Stimulated activated naive CD8-positive, alpha-beta T cell treated with anti-CD3 and anti-CD28 coated beads, Interleukin-15, amount 100 ng/mL, for 72 hours (primary cell): ENCODE measurements around the gene RNF112.

ENCODE experiments used
- ATAC-seq: fragments of 150-1000 bp; cut with Tn5 transposase; 2 replicates; pipeline ENCODE4 v1.10.0; 2021; ENCODE audit warnings: mild to moderate bottlenecking, moderate library complexity
- DNase-seq, 2 donors: peaks; one replicate each; pipeline ENCODE4 v3.0.0; 2021 to 2022
- H3K27ac Mint-ChIP-seq, 2 donors: one replicate each; pipeline ENCODE4 v1.8.0; 2022; ENCODE audit warnings: mild to moderate bottlenecking in 2 of 2, mixed read lengths in 2 of 2, moderate library complexity in 2 of 2
- H3K27me3 Mint-ChIP-seq: one replicate; pipeline ENCODE4 v1.8.0; 2022; ENCODE audit warnings: mixed read lengths
- H3K4me1 Mint-ChIP-seq: one replicate; pipeline ENCODE4 v1.8.0; 2022; ENCODE audit warnings: mild to moderate bottlenecking, mixed read lengths
- H3K4me3 Mint-ChIP-seq, 2 donors: one replicate each; pipeline ENCODE4 v1.8.0; 2022; ENCODE audit warnings: mild to moderate bottlenecking in 2 of 2, mixed read lengths in 2 of 2, moderate library complexity in 1 of 2
- H3K9me3 Mint-ChIP-seq, 2 donors: one replicate each; pipeline ENCODE4 v1.8.0; 2022; ENCODE audit warnings: mixed read lengths in 2 of 2

The RNF112 gene

DNA sequence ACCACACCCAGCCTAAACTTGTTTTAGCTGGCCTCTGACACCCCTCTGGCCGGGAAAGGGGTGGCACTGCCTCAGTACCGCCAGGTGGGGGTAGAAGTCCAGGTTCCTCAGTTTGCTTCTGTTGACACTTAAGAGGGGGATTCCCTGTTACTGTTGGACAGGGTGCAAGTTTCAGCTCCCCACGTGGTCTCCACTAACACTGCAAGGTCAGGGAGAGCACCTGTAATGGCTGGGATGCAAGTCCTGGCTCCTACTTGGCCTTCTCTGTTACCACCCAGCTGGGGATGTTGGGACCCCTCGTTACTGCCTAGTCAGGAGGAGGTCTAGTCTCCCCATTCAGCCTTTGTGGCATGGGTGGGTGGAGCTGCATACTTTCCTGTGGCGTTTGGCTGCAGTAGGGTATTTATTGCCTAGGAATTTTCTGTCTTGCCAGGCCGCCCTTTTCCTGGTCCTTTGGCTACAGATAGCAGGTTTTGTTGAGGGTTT lies 13.4 kb upstream of the RNF112 start:
- H3K27me3 Mint-ChIP-seq = peaks cover 8% of the 10 kb centered on the region
- ATAC-seq (no peak), DNase-seq (no peak)
- H3K27ac Mint-ChIP-seq = no peak overlapping the region
- H3K9me3 Mint-ChIP-seq = no peaks in the 10 kb centered on the region
- H3K4me1 Mint-ChIP-seq = no peaks in the 10 kb centered on the region
- no peak overlapping the region for H3K4me3 Mint-ChIP-seq

DNA sequence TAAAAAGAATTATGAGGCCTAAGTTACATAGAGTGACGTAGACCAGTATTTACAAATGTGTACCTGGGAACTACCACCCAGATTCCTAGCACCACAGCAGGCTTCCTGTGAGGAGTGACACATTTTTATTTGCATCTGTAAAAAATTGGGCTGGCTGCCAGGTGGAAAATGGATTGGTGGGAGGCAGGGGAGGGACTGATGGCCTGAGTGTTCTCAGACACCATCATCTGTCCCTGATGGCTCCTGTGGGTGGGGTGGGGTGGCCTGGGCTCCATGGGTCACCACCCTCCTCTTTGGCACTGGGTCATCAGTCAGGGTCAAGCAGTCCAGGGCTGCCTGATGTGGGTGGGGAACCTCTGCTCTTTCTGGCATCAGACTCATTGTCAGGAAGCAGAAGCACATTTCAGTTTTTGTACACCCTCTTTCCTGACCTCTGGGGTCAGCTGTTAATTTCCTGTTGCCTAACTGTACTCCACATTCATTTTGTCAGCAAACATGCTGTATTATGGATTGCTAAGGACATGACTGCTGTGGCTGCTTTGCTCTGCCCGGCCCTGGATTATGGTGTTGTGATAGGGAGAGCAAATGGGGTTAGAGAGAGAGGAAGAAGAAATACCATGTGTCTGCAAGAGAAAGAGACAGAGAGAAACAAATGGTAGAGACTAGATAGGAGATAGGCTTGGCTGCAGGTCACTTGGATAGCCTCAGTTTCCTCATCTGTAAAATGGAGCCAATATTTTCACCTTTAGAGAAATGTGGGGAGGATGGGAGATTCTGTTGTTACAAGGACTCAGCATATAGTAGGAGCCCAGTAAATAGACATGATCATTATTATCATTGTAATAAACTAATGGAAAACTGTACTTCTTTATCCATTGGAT lies 12.5 kb upstream of the RNF112 start:
- H3K27ac Mint-ChIP-seq = no peak overlapping the region

DNA sequence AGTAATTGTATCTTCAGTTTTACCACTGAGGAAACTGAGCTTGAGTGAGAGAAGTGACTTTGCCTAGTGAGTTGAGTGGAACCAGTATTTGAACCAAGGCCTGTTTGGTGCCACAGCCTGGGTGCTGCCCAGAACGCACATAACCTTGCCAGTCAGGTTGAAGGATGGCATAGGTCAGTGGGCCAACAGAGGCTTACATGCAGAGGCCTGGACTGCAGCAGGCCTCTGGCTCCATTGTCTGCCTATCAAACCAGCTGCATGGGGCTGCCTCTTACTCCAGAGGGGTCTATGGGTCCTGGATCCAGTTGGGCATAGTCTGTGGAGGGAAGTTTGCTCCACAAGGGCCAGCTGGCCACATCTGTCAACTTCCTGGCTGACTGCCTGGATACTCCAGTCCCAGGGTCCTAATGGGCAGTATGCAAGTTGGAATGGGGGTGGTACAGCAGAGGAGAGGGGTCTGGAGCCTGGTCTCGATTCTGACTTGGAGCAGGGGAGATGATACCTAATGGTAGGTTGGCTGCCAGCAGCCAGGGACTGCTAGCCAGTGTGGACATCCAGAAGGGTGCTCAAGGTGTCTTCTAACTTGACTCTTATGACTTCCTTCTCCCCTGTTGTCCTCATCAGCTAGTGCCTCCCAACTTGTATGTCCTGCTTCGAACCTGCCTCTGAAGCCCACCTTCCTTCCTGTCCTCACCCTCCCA lies 11.1 kb upstream of the RNF112 start:
- no peak overlapping the region for H3K27ac Mint-ChIP-seq
- no peak overlapping the region for H3K4me3 Mint-ChIP-seq
- no peak for DNase-seq
- ATAC-seq = no peak
- peaks cover 0 to 4% of the 10 kb centered on the region in 2 donors for H3K9me3 Mint-ChIP-seq
- no peaks in the 10 kb centered on the region for H3K4me1 Mint-ChIP-seq
- H3K27me3 Mint-ChIP-seq = peaks cover 8% of the 10 kb centered on the region

More for the DNA sequence above, 12.5 kb upstream of the RNF112 start:
- Mint-ChIP-seq H3K4me1 (no peaks in the 10 kb centered on the region), H3K9me3 (peaks cover 0 to 1% of the 10 kb centered on the region in 2 donors), H3K4me3 (no peak overlapping the region), H3K27me3 (peaks cover 8% of the 10 kb centered on the region)
- ATAC-seq (no peak), DNase-seq (no peak)

DNA sequence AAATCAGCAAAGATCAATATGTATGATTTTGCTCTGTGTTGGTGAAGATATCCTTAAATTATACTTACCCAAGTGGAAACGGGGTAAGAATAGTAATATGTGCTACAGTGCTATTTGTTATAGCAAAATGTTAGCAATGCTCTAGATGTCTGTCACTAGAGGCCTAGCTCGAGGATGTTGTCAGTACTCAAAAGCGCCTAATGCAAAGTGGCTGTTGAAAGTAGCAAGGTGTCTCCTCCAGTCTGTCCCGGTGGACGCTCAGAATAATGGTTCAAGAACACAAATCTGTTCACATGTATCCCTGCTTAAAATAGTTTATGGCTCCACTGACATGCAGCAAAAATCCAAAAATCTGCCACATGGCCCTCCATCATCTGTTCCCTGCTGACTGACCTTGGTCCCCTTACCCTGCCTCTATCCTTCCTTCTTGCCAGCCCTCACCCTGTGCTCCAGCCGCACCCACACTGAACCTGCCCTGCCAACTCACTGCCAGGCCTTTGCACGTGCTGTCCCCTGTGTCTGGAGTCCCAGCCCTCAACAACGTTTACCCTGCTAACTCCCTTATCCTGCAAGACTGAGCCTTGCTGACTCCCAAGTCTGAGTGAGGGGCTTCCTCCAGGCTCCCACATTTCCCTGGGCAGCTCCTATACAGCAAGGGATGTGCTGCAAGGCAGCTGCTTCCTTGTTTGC lies 9.6 kb upstream of the RNF112 start:
- Mint-ChIP-seq H3K9me3 (peaks cover 0 to 4% of the 10 kb centered on the region in 2 donors), H3K4me1 (no peaks in the 10 kb centered on the region), H3K27ac (no peak overlapping the region), H3K27me3 (peaks cover 8% of the 10 kb centered on the region), H3K4me3 (no peak overlapping the region)
- ATAC-seq (no peak), DNase-seq (no peak)

DNA sequence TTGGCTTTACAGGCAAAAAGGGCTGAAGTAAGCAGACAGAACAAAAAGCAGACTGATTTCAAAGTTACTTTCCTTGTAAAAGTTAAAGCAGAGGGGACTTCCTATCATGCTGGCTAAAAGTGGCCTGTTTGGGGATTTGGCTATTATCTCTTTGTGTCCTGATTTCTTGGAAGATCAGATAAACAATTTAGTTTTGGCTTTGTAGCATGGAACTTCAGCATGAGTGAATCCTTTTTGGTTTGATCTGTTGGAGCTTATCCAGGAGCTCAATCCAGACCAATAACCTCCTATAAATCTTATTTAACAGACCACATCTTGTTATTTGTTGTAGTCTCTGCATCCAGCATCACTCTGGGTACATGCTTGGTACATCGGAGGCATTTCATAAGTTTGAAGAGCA lies 8.9 kb upstream of the RNF112 start:
- Mint-ChIP-seq H3K27me3 (peaks cover 8% of the 10 kb centered on the region), H3K27ac (no peak overlapping the region), H3K4me3 (no peak overlapping the region), H3K9me3 (peaks cover 0 to 4% of the 10 kb centered on the region in 2 donors), H3K4me1 (no peaks in the 10 kb centered on the region)
- no peak for DNase-seq
- ATAC-seq = no peak

DNA sequence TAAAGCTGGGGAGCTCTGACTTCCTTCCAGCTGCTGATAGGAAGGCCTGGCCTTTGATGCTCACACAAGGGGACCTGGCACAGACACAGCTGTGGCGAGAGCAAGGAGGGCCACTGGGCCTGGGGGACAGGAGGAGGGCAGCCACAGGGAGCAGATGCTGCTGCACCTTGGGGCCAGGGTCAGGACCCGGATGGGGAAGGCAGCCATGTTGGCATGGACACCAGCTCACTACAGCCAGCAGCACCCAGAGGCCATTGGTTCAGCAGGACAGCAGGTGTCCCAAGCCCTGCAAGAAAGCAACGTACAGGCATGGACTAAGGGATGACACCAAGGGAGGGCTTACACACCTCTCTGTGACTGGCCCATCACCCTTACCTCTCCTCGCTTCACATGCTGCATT lies 8.0 kb upstream of the RNF112 start:
- peaks cover 0 to 4% of the 10 kb centered on the region in 2 donors for H3K9me3 Mint-ChIP-seq
- no peak for ATAC-seq
- no peak for DNase-seq
- H3K4me3 Mint-ChIP-seq = no peak overlapping the region
- H3K4me1 Mint-ChIP-seq = no peaks in the 10 kb centered on the region
- H3K27ac Mint-ChIP-seq = no peak overlapping the region
- H3K27me3 Mint-ChIP-seq = peaks cover 8% of the 10 kb centered on the region

DNA sequence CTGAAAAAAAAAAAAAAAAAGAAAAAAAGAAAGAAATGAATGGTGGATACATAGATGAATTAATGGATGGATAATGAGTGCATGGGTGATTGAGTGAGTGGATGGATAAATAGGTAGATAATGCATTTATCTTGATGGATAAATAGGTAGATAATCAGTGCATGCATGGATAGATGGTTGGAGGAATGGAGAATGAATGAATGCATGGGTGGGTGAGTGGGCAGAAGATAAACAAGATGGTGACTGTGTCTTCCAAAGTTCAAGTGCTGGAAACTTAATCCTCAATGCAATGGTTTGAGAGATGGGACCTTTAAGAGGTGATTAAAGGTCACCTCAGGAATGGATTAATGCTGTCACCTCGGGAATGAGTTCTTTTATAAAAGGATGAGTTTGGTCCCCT lies 6.8 kb upstream of the RNF112 start:
- DNase-seq (no peak), ATAC-seq (no peak)
- Mint-ChIP-seq H3K27ac (peak overlapping the region in 1 of 2 donors; percentile 10), H3K9me3 (peaks cover 0 to 4% of the 10 kb centered on the region in 2 donors), H3K4me3 (no peak overlapping the region), H3K4me1 (no peaks in the 10 kb centered on the region), H3K27me3 (peaks cover 8% of the 10 kb centered on the region)

DNA sequence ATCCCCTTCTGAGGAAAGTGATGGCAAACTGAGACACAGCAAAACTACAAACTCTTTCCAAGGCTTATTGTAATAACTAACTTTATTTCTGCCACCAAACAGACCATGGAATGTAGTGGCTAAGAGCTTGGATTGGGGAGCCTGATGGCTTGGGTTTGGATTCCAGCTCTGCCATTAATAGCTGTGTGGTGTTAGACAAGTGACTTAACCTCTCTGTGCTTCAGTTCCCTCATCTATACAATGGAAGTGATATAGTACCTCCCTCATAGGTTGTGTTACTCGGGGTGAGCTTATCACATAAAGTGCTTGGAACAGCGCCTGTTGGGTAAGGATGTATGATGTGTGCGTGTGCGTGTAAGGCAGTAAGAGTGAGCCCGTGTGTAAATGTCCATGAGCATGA lies 5.9 kb upstream of the RNF112 start:
- Mint-ChIP-seq H3K27ac (no peak overlapping the region), H3K4me1 (no peaks in the 10 kb centered on the region), H3K4me3 (no peak overlapping the region), H3K9me3 (peaks cover 0 to 4% of the 10 kb centered on the region in 2 donors), H3K27me3 (peaks cover 8% of the 10 kb centered on the region)
- DNase-seq = no peak
- no peak for ATAC-seq

DNA sequence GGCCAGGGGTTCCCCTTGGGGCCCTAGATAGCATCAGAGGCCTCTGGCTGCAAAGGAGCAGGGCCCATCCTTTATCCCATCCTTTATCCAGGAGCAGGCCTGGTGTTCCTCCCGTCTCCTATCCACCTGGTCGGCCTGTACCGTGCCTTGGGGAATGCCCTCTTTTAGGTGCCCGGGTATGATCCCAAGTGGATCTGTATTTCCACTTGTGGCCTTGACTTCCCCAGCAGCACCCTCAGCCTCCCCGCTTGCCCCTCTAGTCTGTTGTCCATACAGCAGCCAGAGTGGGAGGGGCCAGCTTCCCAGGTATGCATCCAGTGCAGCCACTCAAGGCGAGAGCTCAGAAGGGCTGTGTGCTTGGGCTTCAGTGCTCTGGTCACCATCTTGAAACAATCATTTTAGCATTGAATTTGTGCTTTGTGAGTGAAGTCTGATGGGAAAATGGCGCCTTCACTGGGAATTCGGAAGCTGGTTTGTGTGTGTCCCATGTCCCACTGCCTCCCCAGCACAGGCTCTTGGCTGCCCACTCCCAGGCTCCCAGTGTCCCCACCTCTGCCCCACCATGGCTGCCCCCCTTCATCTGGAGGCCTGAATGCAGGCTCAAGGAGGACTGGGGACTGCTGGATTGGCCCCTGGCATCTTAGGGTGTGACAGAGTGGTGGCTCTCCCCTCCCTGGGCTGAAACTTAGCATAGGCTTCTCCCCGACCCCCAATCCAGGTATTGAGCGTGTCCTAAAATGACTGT lies 3.3 kb upstream of the RNF112 start:
- Mint-ChIP-seq H3K9me3 (peaks cover 0 to 4% of the 10 kb centered on the region in 2 donors), H3K4me3 (no peak overlapping the region), H3K4me1 (no peaks in the 10 kb centered on the region), H3K27me3 (peaks cover 6% of the 10 kb centered on the region), H3K27ac (no peak overlapping the region)
- DNase-seq (no peak), ATAC-seq (no peak)

DNA sequence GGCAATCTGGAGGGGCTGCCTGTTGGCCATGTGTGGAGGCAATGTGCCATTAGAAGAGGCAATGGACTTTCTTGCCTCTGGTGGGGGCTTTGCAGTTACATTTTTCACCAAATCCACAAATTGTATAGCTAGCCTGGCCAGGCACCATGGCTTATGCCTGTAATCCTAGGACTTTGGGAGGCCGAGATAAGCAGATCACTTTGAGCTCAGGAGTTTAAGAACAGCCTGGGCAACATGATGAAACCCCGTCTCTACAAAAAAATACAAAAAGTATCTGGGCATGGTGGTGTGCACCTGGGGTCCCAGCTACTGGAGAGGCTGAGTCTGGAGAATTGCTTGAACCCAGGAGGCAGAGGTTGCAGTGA lies 2.7 kb upstream of the RNF112 start:
- DNase-seq = no peak
- no peak overlapping the region for H3K27ac Mint-ChIP-seq
- no peaks in the 10 kb centered on the region for H3K4me1 Mint-ChIP-seq
- H3K4me3 Mint-ChIP-seq = no peak overlapping the region
- no peak for ATAC-seq
- peaks cover 12% of the 10 kb centered on the region for H3K27me3 Mint-ChIP-seq
- H3K9me3 Mint-ChIP-seq = peaks cover 0 to 4% of the 10 kb centered on the region in 2 donors

DNA sequence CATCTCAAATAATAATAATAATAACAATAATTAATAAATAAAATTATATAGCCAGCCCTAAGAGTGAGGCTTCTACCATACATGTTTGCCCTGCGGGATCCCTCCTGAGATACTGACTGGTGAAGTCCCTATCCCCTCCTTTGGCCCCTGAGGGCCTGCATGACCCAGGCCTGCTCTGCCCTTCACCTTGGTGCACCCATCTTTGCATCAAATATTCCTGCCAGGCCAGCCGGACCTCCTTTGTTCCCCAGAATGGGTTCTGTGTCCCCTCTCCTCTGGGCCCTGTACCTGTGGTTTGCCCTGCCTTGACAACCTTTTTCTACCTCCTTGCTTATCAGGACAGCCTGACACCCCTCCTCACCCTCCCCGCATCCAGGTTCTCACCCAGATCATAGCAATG lies 2.0 kb upstream of the RNF112 start:
- ATAC-seq = no peak
- no peak overlapping the region for H3K27ac Mint-ChIP-seq
- no peaks in the 10 kb centered on the region for H3K4me1 Mint-ChIP-seq

DNA sequence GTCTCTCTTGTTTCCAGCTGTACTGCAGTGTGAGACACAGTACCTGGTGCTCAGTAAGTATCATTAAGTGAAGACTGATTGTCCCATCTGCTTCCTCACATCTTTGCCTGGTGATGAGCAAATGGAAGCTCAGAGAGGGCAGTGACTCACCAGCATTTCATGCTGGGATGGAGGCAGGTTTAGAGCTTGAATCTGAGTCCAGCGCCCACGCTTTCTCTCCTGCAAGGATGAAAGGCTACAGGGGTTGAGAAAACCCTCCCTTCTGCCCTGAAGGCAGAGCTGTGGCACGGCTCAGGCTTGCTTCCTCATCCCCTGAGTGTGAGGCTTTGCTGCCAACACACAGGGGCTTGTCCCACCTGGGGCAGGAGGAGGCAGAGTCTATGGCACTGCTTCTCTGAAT lies 1.5 kb upstream of the RNF112 start:
- H3K27ac Mint-ChIP-seq = no peak overlapping the region
- H3K9me3 Mint-ChIP-seq = no peaks in the 10 kb centered on the region
- peaks cover 16% of the 10 kb centered on the region for H3K27me3 Mint-ChIP-seq
- no peak overlapping the region for H3K4me3 Mint-ChIP-seq
- H3K4me1 Mint-ChIP-seq = no peaks in the 10 kb centered on the region
- ATAC-seq (no peak), DNase-seq (no peak)

More for the DNA sequence above, 2.0 kb upstream of the RNF112 start:
- H3K27me3 Mint-ChIP-seq = peaks cover 16% of the 10 kb centered on the region
- no peak overlapping the region for H3K4me3 Mint-ChIP-seq
- DNase-seq = no peak
- H3K9me3 Mint-ChIP-seq = no peaks in the 10 kb centered on the region

DNA sequence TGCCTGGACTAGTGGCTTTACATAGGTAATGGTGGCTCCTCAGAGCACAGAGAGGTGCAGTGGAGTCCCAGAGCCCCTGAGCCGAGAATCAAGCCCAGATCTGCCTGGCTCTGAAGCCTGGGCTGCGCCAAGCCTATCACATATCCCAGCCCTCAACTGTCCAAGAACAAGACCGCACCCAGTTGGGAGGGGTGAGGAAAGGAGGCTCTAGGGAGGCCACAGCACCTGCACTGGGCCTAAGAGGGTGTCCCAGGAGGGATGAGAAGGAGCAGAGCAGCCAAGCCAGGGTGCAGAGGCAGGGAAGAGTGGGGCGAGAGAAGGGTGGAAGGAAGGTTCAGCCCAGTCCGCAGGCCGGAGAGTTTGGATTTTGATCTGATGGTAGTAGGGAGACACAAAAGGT lies 941 bp upstream of the RNF112 start:
- ATAC-seq = no peak

DNA sequence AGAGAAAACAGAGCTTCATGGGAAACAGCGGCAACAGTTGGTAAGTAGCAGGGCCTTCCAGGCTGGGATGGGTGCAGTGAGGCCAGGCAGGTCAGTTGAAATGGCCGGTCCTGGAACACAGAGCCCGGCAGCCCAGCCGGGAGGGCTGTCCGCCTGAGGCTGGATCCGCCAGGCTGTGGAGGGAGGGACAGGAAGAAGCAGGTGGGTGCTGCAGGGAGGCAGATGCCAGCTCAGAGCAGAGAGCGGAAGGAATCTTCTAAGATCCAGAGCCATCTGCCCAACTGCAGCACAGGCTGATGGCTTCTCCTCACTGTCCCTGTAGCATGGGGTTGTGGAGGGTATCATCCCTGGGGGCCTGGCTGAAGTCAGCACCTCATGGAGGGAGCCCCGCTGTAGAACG lies 599 bp downstream of the RNF112 start:
- ATAC-seq (no peak), DNase-seq (no peak)
- Mint-ChIP-seq H3K9me3 (no peaks in the 10 kb centered on the region), H3K27ac (no peak overlapping the region), H3K4me3 (no peak overlapping the region), H3K27me3 (peaks cover 16% of the 10 kb centered on the region), H3K4me1 (no peaks in the 10 kb centered on the region)

More for the DNA sequence above, 941 bp upstream of the RNF112 start:
- no peaks in the 10 kb centered on the region for H3K9me3 Mint-ChIP-seq
- H3K27ac Mint-ChIP-seq = no peak overlapping the region
- H3K27me3 Mint-ChIP-seq = peaks cover 16% of the 10 kb centered on the region
- no peaks in the 10 kb centered on the region for H3K4me1 Mint-ChIP-seq
- DNase-seq = no peak
- H3K4me3 Mint-ChIP-seq = no peak overlapping the region

DNA sequence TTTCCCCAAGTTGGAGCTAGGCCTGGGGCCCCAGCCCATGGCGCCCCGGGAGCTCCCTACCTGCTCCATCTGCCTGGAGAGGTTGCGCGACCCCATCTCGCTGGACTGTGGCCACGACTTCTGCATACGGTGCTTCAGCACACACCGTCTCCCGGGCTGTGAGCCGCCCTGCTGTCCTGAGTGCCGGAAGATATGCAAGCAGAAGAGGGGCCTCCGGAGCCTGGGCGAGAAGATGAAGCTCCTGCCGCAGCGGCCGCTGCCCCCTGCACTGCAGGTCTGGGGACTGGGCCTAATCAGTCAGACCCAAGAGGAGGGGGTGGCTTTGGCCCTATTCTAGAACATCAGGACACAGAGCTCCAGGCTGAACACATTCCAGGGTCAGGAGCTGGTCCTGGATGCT lies 1.5 kb downstream of the RNF112 start:
- no peaks in the 10 kb centered on the region for H3K9me3 Mint-ChIP-seq
- H3K4me1 Mint-ChIP-seq = peaks cover 2% of the 10 kb centered on the region
- H3K27me3 Mint-ChIP-seq = peaks cover 16% of the 10 kb centered on the region

More for the DNA sequence above, 1.5 kb downstream of the RNF112 start:
- no peak for ATAC-seq
- H3K27ac Mint-ChIP-seq = no peak overlapping the region
- H3K4me3 Mint-ChIP-seq = no peak overlapping the region
- no peak for DNase-seq
